Osteocyte (in vitro differentiated cells): ENCODE results near the gene MYPOP. TPM values are rescaled to one million over a fixed set of nuclear protein-coding genes. Genes with fewer than 3 reads are reported as not detected.

Experiments
- DNase-seq: peaks from one replicate; pipeline ENCODE4 v3.0.0; 2021; ENCODE audit warnings: mixed read lengths; ENCODE audit not compliant: unreplicated experiment; ENCODE audit errors: extremely low spot score
- H3K27ac Mint-ChIP-seq: one replicate; pipeline ENCODE4 v1.8.0; 2021; ENCODE audit warnings: mild to moderate bottlenecking, mixed read lengths; ENCODE audit not compliant: unreplicated experiment
- H3K27me3 Mint-ChIP-seq: one replicate; pipeline ENCODE4 v1.8.0; 2021; ENCODE audit warnings: mixed read lengths; ENCODE audit not compliant: unreplicated experiment
- H3K36me3 Mint-ChIP-seq: one replicate; pipeline ENCODE4 v1.8.0; 2021; ENCODE audit warnings: mixed read lengths; ENCODE audit not compliant: unreplicated experiment
- H3K4me1 Mint-ChIP-seq: one replicate; pipeline ENCODE4 v1.8.0; 2021; ENCODE audit warnings: mixed read lengths; ENCODE audit not compliant: unreplicated experiment
- H3K4me3 Mint-ChIP-seq: one replicate; pipeline ENCODE4 v1.8.0; 2021; ENCODE audit warnings: mild to moderate bottlenecking, moderate library complexity, mixed read lengths; ENCODE audit not compliant: unreplicated experiment
- H3K9me3 Mint-ChIP-seq: one replicate; pipeline ENCODE4 v1.8.0; 2021; ENCODE audit warnings: mixed read lengths; ENCODE audit not compliant: unreplicated experiment
- long read RNA-seq: library from polyadenylated mRNA; unstranded; transcript quantifications from one replicate; pipeline ENCODE4 v2.0.0, GENCODE V29; 2021
- total RNA-seq: library from RNA; stranded (reverse); gene quantifications from 2 replicates; pipeline ENCODE4 v1.2.1, GENCODE V29; 2021
- TF ChIP-seq, protein P1 (sequence below): fragments of 200-600 bp; sonication (generic); IDR thresholded peaks from 2 replicates; pipeline ENCODE4 v1.5.0; 2021; ENCODE audit warnings: antibody characterized with exemption, mild to moderate bottlenecking, moderate library complexity

Gene MYPOP, protein sequence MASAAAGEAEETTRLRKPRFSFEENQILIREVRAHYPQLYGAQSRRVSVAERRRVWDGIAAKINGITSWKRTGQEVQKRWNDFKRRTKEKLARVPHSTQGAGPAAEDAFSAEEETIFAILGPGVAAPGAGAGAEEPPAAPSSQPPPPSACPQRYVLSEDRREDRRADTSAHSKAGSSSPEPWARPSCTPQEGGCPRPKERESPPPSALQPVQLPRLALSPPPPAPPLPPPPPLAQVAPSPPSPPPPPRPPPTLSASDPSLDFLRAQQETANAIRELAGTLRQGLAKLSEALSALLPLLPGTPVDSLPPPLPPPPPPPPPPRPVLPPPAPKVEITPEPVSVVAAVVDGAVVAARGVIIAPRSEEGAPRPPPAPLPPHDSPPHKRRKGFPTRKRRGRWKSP
- total RNA-seq = 9.9 and 10.4 TPM in 2 replicates
- long read RNA-seq = 0 reads

DNA sequence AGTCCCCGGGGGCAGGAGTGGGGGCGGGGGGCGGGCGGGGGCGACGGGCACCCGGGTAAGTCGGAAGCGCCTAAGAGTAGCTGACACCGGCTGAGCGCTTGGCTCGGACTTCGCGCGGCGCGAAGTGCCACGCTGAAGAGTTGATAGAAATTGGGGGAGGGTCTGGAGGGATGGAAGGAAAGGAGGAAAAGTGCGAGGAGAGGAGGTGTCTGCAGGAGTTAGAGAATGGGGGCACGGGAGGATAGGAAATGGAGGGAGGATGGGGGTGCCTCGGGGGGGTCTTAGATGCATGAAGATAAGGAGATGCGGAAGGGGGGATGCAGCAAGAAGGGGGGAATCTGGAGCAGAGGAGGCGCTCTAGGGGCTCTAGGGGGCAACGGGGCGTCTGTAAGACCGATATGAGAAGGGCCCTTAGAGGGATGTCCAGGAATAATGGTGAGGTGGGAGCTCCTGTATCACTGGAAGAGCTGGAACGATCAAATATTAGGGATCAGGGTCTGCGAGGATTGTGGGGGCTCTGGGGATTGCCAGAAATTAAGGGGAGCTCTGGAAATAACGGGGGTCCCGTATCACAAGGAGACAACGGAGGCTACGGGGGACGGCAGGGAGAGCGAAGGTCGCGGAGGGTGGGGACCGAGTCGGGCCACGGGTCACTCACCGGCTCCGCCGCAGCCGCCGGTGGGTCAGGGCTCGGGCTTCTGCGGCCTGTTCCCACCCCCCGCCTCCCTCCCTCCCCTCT lies at the start of gene MYPOP:
Gene MYPOP (minus strand): TSS at position 702 of the 739 bp plus-strand sequence. CDS start 840 bp downstream, outside the sequence.
- H3K4me3 Mint-ChIP-seq = peak within 1 kb of the TSS; percentile 90
- peak within 1 kb of the TSS; percentile 79 for H3K27ac Mint-ChIP-seq
- H3K27me3 Mint-ChIP-seq = no peaks in the 10 kb centered on the region
- H3K4me1 Mint-ChIP-seq = peaks cover 12% of the 10 kb centered on the region
- H3K9me3 Mint-ChIP-seq = no peaks in the 10 kb centered on the region
- TF ChIP-seq, protein P1, sequence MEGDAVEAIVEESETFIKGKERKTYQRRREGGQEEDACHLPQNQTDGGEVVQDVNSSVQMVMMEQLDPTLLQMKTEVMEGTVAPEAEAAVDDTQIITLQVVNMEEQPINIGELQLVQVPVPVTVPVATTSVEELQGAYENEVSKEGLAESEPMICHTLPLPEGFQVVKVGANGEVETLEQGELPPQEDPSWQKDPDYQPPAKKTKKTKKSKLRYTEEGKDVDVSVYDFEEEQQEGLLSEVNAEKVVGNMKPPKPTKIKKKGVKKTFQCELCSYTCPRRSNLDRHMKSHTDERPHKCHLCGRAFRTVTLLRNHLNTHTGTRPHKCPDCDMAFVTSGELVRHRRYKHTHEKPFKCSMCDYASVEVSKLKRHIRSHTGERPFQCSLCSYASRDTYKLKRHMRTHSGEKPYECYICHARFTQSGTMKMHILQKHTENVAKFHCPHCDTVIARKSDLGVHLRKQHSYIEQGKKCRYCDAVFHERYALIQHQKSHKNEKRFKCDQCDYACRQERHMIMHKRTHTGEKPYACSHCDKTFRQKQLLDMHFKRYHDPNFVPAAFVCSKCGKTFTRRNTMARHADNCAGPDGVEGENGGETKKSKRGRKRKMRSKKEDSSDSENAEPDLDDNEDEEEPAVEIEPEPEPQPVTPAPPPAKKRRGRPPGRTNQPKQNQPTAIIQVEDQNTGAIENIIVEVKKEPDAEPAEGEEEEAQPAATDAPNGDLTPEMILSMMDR = no peak
- DNase-seq = no peak
- H3K36me3 Mint-ChIP-seq = peaks cover 10% of the 10 kb centered on the region

DNA sequence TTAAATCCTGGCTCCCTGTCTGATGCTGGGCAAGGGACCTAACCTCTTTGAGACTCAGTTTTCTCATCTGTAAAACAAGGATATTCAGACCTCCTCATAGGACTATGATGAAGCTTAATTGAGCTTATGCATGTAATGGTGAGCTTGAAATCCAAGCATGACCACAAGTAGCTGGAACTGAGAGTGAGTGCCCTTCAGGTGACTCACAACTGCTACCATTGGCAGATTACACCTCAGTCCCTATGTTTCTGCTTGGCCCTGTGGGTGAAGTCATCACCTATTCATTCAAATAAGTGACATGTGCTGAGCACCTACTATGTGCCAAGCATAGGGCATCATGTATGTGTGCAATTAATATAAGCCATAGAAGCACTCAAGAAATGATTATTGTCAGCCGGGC lies 45.5 kb upstream of the MYPOP start:
- Mint-ChIP-seq H3K4me1 (peaks cover 4% of the 10 kb centered on the region), H3K9me3 (no peaks in the 10 kb centered on the region), H3K4me3 (no peak overlapping the region), H3K27ac (no peak overlapping the region), H3K36me3 (no peaks in the 10 kb centered on the region), H3K27me3 (peaks cover 15% of the 10 kb centered on the region)
- DNase-seq = no peak
- TF ChIP-seq, protein P1 = no peak

DNA sequence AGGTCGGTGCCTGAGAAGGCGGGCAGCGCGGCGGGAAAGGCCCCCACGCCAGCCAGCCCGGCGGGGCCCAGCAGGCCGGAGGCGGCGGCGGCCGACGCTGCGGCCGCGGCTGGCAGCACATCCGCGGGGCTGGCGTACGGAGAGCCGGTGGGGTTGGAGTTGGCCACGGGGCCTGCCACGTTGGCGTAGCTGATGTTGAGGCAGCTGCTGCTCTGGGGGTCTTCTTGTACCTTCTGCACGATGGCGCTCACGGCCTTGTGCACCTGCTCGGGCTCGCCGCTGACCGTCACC lies 38.0 kb upstream of the MYPOP start:
- no peak overlapping the region for H3K27ac Mint-ChIP-seq
- H3K4me3 Mint-ChIP-seq = no peak overlapping the region
- no peaks in the 10 kb centered on the region for H3K36me3 Mint-ChIP-seq

DNA sequence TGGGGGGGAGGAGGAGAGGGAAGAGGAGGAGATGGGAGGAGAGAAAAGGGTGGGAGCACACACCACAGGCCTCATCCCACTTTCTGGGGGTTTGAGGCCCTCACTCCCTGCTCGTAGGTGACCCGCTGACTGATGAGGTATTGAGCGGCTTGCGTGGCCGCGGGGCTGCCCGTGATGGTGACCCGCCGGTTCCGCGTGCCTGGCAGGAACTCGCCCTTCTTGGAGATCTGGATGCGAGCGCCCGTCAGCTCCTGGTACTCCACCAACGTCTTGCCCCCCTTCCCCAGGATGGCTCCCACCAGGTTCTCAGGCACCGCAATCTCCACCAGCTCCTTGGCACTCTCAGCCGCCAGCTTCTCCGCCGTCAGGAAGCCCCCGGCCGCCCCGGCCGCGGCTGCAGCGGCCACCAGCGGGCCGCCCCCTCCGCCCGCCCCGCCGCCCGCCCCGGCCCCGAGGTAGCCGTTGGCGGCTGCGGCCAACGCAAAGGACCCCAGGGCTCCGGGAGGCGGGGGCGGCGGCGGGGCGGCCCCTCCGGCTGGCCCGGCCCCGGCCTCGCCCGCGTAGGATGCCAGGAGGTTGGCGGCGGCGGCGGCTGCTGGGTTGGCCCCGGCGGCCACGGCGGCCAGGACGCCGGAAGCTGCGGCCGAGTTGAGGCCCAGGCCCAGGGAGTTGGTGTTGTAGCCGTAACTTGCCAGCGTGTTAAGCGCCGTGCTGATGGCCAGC lies 37.5 kb upstream of the MYPOP start:
- DNase-seq = no peak
- H3K27me3 Mint-ChIP-seq = peaks cover 20% of the 10 kb centered on the region
- H3K36me3 Mint-ChIP-seq = no peaks in the 10 kb centered on the region
- TF ChIP-seq, protein P1 = no peak
- no peaks in the 10 kb centered on the region for H3K4me1 Mint-ChIP-seq
- H3K4me3 Mint-ChIP-seq = no peak overlapping the region
- no peaks in the 10 kb centered on the region for H3K9me3 Mint-ChIP-seq
- H3K27ac Mint-ChIP-seq = no peak overlapping the region

More for the DNA sequence above, 38.0 kb upstream of the MYPOP start:
- no peak for DNase-seq
- Mint-ChIP-seq H3K4me1 (no peaks in the 10 kb centered on the region), H3K27me3 (peaks cover 16% of the 10 kb centered on the region), H3K9me3 (no peaks in the 10 kb centered on the region)
- TF ChIP-seq, protein P1 = no peak
